Inflammatory macrophage treated with lipopolysaccharide for 1 hour (primary cell): ENCODE data around the gene HNRNPL.
"Not testable (repeated sequence)": the region's sequence is repeated elsewhere in the genome, so short reads cannot be mapped to it uniquely, and the experiment has no call there.

Experiments
- DNase-seq, 2 donors: peaks; one replicate each; pipeline ENCODE4 v3.0.0-alpha.2; 2020 to 2022

Gene HNRNPL

DNA sequence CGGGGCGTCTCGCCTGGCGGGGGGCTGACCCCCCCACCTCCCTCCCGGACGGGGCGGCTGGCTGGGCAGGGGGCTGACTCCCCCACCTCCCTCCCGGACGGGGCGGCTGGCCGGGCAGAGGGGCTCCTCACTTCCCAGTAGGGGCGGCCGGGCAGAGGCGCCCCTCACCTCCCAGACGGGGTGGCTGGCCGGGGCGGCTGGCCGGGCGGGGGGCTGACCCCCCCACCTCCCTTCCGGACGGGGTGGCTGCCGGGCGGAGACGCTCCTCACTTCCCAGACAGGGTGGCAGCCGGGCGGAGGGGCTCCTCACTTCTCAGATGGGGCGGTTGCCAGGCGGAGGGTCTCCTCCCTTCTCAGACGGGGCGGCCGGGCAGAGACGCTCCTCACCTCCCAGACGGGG, 52.0 kb downstream of the HNRNPL start:
- DNase-seq, result not testable (repeated sequence)

DNA sequence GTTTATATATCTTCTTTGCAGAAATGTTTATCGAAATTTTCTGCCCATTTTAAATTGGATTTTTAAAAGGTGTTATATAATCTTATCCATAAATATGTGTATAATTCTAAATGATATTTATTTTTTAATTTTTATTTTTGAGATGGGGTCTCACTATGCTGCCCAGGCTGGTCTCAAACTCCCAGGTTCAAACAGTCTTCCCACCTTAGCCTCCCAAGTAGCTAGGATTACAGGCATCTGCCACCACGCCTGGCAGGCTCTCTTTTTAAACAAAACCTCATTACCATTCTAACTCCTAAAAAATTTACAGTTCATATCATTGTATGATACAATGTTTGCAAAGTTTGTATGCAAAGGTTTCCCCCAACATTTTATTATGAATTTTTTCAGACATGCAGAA, 53.6 kb downstream of the HNRNPL start:
- DNase-seq, result no peak

DNA sequence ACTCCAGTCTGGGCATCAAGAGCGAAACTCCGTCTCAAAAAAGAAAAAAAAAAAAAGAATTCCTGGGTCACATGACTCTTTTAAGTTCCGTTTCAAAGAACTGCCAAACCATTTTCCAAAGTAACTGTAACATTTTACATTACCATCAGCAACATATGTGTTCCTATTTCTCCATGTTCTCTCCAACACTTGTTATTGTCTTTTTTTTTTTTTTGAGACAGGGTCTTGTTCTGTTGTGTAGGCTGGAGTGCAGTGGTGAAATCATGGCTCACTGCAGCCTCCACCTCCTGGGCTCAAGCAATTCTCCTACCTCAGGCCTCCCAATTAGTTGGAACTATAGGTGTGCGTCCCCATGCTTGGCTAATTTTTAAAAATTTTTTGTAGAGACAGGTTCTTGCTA, 54.2 kb downstream of the HNRNPL start:
- DNase-seq, result no peak

DNA sequence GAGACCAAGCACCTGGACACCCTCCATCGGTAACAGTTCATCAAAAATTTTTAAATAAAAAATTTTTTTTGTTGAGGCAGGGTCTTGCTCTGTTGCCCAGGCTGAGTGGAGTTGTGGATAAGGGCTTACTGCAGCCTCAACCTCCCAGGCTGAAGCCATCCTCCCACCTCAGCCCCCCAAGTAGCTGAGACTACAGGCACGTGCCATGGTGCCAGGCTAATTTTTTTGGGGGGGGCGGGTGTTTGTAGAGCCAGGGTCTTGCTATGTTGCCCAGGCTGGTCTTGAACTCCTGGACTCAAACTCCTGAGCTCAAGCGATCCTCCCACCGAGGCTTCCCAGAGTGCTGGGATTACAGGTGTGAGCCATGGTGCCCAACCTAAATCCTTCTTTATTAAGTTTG, 56.1 kb downstream of the HNRNPL start:
- no peak for DNase-seq

DNA sequence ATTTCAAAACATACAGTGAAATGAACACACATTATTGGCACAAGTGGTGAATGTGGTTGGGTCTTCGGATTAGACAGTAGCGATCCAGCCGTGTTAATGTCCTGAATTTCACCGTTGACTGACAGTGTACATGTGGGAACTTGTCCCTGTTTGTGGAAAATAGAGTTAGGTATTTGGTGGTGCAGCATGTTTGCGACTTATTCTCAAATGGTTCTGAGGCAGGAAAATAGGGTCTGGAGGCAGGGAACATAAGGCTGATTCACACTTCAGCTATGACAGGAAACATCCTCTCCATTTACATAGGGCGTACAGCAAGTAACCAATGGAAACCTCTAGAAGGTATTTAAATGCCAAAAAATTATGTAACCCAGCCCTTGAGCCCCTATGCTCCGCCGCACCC, 56.6 kb downstream of the HNRNPL start:
- no peak for DNase-seq

DNA sequence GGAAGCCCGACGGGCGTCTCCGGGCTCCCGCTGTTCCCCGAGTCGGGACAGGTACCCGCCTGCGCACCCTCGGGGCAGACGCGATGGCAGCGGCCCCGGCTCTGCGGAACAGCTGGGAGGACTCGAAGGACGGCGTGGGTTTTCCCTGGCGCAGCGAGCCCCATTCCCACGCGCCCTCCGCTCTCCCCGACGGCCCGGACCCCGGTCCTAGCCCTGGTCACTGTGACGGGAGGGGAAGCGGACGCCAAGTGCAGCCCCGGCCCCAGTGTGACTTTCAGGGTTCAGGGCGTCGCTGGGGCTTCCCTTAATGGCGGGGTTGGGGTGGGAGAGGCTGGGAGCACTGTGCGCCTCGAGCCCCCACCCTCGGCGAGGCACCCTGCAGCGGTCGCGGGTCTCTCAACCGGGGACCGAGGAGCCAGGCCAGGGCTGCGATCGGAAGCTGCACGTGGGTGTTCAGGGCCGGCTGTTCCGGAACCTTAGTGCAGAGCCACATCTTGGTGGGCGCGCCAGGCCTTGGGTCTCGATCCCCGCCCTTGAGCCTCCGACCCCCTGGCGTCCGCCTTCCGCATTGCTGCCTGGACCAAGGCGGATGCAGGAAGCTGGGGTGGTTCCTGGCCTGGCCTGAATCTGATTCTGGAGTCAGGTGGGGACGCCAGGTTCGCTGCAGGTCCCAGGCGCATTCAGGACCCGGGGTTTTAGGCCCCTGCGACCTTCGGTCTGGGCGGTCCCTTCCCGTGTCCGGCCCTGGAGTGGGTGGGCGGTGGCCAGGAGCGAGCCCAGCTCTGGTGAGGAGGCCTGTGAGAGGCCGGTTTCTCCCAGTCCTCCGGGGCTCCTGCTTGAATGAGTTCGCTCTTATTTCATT, 57.3 kb downstream of the HNRNPL start:
- peak; percentile 4 to 27 for DNase-seq

DNA sequence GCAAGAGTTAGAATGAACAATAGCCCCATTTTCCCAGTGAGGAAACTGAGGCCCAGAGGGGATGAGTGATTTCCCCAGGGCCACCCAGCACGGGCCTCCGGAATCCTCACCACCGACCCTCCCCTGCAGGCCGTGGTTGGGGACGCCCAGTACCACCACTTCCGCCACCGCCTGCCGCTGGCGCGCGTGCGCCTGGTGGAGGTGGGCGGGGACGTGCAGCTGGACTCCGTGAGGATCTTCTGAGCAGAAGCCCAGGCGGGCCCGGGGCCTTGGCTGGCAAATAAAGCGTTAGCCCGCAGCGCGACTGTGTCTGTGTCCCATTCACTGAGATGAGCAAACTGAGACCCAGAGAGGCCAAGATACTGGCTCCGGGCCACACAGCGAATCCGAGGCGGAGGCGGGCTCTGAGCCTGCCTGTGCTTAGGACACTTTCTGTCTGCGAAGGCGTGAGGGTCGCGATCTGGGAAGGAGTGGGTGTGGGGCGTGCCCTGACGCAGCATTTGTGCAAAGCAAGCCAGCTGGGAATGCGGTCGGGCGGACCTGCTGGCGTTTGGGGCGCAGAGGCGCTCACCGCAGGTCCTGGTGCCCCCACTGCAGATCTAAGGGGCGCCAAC, 58.2 kb downstream of the HNRNPL start:
- not testable (repeated sequence) for DNase-seq

DNA sequence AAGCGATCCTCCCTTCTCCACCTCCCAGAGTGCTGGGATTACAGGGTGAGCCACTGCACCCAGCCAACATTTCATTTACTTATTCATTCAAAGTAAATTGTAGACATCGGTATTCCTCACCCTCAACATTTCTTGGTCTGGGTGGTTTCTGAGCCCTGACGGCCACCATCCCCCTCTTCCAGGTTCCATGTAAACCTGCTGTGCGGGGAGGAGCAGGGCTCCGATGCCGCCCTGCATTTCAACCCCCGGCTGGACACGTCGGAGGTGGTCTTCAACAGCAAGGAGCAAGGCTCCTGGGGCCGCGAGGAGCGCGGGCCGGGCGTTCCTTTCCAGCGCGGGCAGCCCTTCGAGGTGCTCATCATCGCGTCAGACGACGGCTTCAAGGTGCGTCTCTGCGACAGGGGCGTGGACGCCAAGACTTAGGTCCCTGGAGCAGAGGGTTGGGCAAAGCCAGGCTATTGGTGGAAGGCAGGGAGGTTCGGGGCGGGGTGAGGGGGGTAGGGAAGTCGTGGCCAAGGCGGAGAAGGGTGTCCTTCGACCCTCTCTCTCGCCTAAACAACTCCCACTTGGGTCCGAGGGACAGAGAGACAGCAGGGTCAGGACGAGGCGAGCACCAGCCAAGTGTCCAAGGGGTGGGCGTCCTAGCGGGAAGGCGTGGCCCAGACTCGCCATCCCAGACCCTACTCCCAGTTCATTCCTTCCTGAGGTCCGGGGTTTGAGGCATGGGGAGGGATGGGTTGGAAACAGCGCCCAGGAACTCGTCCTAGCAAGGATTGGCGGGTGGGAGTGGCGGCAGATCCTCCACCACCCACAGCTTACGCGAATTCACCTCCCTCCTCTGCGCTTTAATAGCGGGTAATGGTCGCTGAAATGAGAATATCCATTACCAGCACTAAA, 59.0 kb downstream of the HNRNPL start:
- DNase-seq, result not testable (repeated sequence)

DNA sequence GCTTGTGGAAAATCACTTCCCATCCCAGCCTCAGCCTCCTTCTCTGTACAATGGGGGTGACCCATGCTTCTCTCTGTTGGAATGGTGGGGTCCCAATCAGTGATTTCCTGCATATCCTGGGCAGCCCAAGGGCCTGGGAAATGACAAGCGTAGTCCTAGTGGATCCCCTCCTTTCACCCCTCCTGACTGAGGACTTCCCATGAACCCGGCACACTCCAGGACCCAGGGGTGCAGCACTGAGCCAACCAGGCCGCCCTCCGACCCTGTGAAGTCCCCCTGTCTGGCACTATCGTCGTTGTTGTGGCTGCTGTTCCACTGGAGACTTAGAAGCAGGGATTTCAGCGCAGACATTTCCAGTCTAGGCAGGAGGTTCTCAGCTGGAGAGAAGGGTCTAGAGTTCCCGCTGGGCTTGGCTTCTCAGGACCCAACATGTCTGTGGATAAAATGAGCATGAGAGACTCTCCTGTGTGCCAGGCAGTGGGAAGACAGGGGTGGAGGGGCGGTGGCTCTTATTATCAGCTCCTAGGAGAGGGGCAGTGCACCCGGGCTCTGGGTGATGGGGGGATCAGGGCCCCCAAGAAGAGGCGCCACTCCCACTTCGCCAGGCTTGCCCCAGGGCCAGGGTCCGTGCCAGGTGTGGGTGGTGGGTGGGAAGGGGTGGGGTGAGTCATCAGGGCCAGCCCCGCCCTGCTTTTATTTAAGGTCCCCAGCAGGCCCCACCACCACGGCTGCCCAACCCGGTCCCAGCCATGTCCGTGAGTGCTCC, 61.1 kb downstream of the HNRNPL start, which contains the start of gene LGALS7B:
Gene LGALS7B, plus strand, starts transcription at position 723 of the 766 bp plus-strand sequence. Its CDS starts 27 bp downstream, at position 750.
- DNase-seq, result no peak

DNA sequence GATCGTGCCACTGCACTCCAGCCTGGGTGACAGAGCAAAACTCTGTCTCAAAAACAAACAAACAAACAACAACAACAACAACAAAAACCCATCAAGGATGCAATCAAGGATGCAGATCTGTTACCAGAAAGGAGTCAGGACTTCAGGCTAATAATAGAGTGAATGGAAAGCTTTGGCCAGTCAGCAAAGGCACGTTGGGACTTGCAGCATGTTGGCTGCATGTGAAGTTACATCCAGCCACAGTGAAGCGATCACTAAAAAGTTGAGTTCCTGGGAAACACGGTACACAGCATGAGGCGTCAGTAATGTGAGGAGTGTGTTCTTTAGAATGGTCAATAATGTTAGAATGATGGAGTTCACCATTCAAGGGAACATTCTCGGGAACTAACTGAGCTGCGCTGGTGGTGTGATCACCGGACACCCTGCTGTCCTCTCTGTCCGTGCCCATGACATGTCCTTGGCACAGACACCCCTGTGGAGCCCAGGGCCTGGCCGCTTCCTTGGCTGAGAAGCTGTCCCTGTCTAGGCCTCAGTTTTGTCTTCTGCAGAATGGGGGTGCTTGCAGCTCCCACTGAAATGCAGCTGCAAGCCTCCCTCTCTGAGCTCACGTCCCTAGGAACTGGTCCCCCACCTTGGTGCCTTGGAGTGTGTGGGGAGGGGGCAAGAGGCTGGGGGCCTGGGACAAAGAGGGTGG, 63.1 kb downstream of the HNRNPL start:
- no peak for DNase-seq
